Spleen (tissue), 11 donors: ENCODE data around the gene GLIS1. TPM values are rescaled to one million over a fixed set of nuclear protein-coding genes. Genes with fewer than 3 reads are reported as not detected.

Source experiments
- DNase-seq: peaks from one replicate; pipeline ENCODE4 v3.0.0-alpha.2; 2020
- H3K27ac ChIP-seq, 8 donors: fragments of 200-600 bp; sonication (generic) in 7 of 8; 1 replicate in 4 of 8; 2 replicates in 4 of 8; pipeline versions ENCODE4 v1.5.0 to v1.8.0; 2016 to 2021; ENCODE audit warnings: inconsistent platforms in 4 of 8, mild to moderate bottlenecking in 4 of 8, moderate library complexity in 1 of 8
- H3K27me3 ChIP-seq, 7 donors: fragments of 200-600 bp; sonication (generic) in 6 of 7; replicated peaks in 1 of 7; 1 replicate in 4 of 7; 2 replicates in 3 of 7; pipeline versions ENCODE4 v1.5.0 to v1.8.0; 2016 to 2021; ENCODE audit warnings: inconsistent platforms in 3 of 7, mild to moderate bottlenecking in 1 of 7
- H3K36me3 ChIP-seq, 6 donors: fragments of 200-600 bp; sonication (generic) in 5 of 6; 1 replicate in 4 of 6; 2 replicates in 2 of 6; pipeline versions ENCODE4 v1.5.0 to v1.8.0; 2016 to 2021; ENCODE audit warnings: inconsistent platforms in 2 of 6
- H3K4me1 ChIP-seq, 6 donors: fragments of 200-600 bp; sonication (generic) in 5 of 6; 1 replicate in 3 of 6; 2 replicates in 3 of 6; pipeline versions ENCODE4 v1.5.0 to v1.8.0; 2016 to 2021; ENCODE audit warnings: inconsistent platforms in 3 of 6
- H3K4me3 ChIP-seq, 8 donors: fragments of 200-600 bp; sonication (generic) in 7 of 8; 1 replicate in 4 of 8; 2 replicates in 4 of 8; pipeline versions ENCODE4 v1.5.0 to v1.8.0; 2016 to 2021; ENCODE audit warnings: inconsistent platforms in 4 of 8, mild to moderate bottlenecking in 4 of 8, moderate library complexity in 2 of 8
- H3K9me3 ChIP-seq, 8 donors: fragments of 200-600 bp; sonication (generic) in 7 of 8; 1 replicate in 4 of 8; 2 replicates in 4 of 8; pipeline versions ENCODE4 v1.5.0 to v1.8.0; 2016 to 2021; ENCODE audit warnings: inconsistent platforms in 4 of 8
- CTCF ChIP-seq, 11 experiments: fragments of 200-600 bp in 7 of 11; fragments of 450-650 bp in 4 of 11; sonication (generic) in 4 of 11; IDR thresholded peaks in 8 of 11; conservative IDR thresholded peaks in 3 of 11; 1 replicate in 7 of 11; 2 replicates in 4 of 11; pipeline versions ENCODE4 v1.4.0 to v1.8.0; 2016 to 2021; ENCODE audit warnings: antibody characterized with exemption in 11 of 11, inconsistent platforms in 4 of 11, mild to moderate bottlenecking in 1 of 11
- POLR2A ChIP-seq, 3 donors: fragments of 450-650 bp; IDR thresholded peaks; one replicate each; pipeline ENCODE4 v1.5.1; 2017; ENCODE audit warnings: antibody characterized with exemption in 3 of 3, mild to moderate bottlenecking in 1 of 3
- POLR2AphosphoS5 ChIP-seq, 3 donors: sonication (generic); formaldehyde crosslinking; IDR thresholded peaks; one replicate each; pipeline ENCODE4 v1.5.1; 2017; ENCODE audit warnings: antibody characterized with exemption in 3 of 3
- WGBS, 5 donors: extraction: QIAGEN DNeasy Blood & Tissue Kit in 3 of 5; methylation state at CpG; one replicate each; pipeline versions ENCODE4 v1.1.5 to v1.1.7; 2013 to 2018; 5-methylcytosine and 5-hydroxymethylcytosine counted together
- intact Hi-C: fragments of 100-400 bp; cut with DNase I; formaldehyde crosslinking; loops from one replicate; pipeline ENCODE4 v1.15.0; 2023; ENCODE audit warnings: low total_unique reads
- polyA plus RNA-seq, 3 donors: library from polyadenylated mRNA; stranded (reverse); fragments of 200-250 nt; gene quantifications; one replicate each; pipeline ENCODE4 v1.2.1, GENCODE V29; 2013
- total RNA-seq, 7 donors: library from RNA; depleted of rRNA in 3 of 7; stranded (reverse); fragments of >200 nt in 3 of 7; fragmentation: NEBNext Ultra II Directional in 4 of 7; extraction: Animal tissue kit (Norgen Biotek cat#: 25700) in 4 of 7; gene quantifications; one replicate each; pipeline versions ENCODE4 v1.1.0 to v1.2.1, GENCODE V29; 2016 to 2021
- donor health status: healthy with polysubstance abuse.
- donor health status: DM: no; HTN: no; CAD: no; lungs with moderate emphysema.
- donor health status: DM: no; HTN: no; CAD: no.
- donor health status: Bipolar disorder and iron deficiency.
- donor health status: healthy.
- donor health status: DM: no; HTN: no; CAD: no.
- donor health status: DM: yes; HTN: yes; CAD: no.

Gene GLIS1
- total and polyA plus RNA-seq, 10 donors, result 0.04 to 0.39 (median 0.26) TPM; not detected in 5

- no peaks in the 10 kb centered on the region for H3K36me3 ChIP-seq
- no peaks in the 10 kb centered on the region for H3K4me1 ChIP-seq
- TF ChIP-seq POLR2A (IDR thresholded peaks at IDR 0.05), result no peak
- TF ChIP-seq POLR2AphosphoS5 (IDR thresholded peaks at IDR 0.05), result no peak
- TF ChIP-seq CTCF (IDR thresholded peaks at IDR 0.05 in 8 of 11, conservative IDR thresholded peaks at IDR 0.05 in 3 of 11), result no peak
- 75 to 96% (median 86%) methylated on average over 7 to 8 of the region's 8 CpGs for WGBS, 5 donors
- no peak overlapping the region for H3K4me3 ChIP-seq
- H3K27me3 ChIP-seq, result peaks cover 0 to 5% (median 0%) of the 10 kb centered on the region in 7 donors
- H3K9me3 ChIP-seq, result peaks cover 0 to 20% (median 20%) of the 10 kb centered on the region in 8 donors
- DNase-seq, result peak; percentile 38
- no peak overlapping the region for H3K27ac ChIP-seq
- intact Hi-C loops, result no loop called here
These were observed 132.8 kb downstream of the GLIS1 start for GRCh38 chr1:53606197-53606596.

- intact Hi-C loops, result no loop called here
- 88 to 95% (median 91%) methylated on average over 8 of the region's 8 CpGs for WGBS, 5 donors
- Histone ChIP-seq H3K4me3 (no peak overlapping the region), H3K36me3 (no peaks in the 10 kb centered on the region), H3K4me1 (no peaks in the 10 kb centered on the region), H3K27me3 (peaks cover 0 to 5% (median 0%) of the 10 kb centered on the region in 7 donors), H3K9me3 (peaks cover 0 to 10% (median 10%) of the 10 kb centered on the region in 8 donors), H3K27ac (no peak overlapping the region)
- DNase-seq, result peak; percentile 41
- no peak for TF ChIP-seq CTCF (IDR thresholded peaks at IDR 0.05 in 8 of 11, conservative IDR thresholded peaks at IDR 0.05 in 3 of 11)
- TF ChIP-seq POLR2A (IDR thresholded peaks at IDR 0.05), result no peak
- TF ChIP-seq POLR2AphosphoS5 (IDR thresholded peaks at IDR 0.05), result no peak
These were observed 133.8 kb downstream of the GLIS1 start for GRCh38 chr1:53605181-53605580.

GRCh38 chr1:53604291-53604919 is 134.6 kb downstream of the GLIS1 start:
- 71 to 80% (median 71%) methylated on average over 5 of the region's 5 CpGs for WGBS, 5 donors
- intact Hi-C loops, result no loop called here
- no peak for TF ChIP-seq POLR2A (IDR thresholded peaks at IDR 0.05)
- TF ChIP-seq CTCF (IDR thresholded peaks at IDR 0.05 in 8 of 11, conservative IDR thresholded peaks at IDR 0.05 in 3 of 11), result no peak
- TF ChIP-seq POLR2AphosphoS5 (IDR thresholded peaks at IDR 0.05), result no peak
- Histone ChIP-seq H3K4me1 (no peaks in the 10 kb centered on the region), H3K27ac (peak overlapping the region in 2 of 8 donors; percentile 8 to 21), H3K36me3 (no peaks in the 10 kb centered on the region), H3K4me3 (no peak overlapping the region), H3K27me3 (peaks cover 0 to 5% (median 0%) of the 10 kb centered on the region in 7 donors), H3K9me3 (peaks cover 0 to 2% (median 2%) of the 10 kb centered on the region in 8 donors)
- peak; percentile 30 for DNase-seq

- Histone ChIP-seq H3K4me3 (no peak overlapping the region), H3K27ac (peak overlapping the region in 1 of 8 donors; percentile 50), H3K36me3 (no peaks in the 10 kb centered on the region), H3K4me1 (no peaks in the 10 kb centered on the region), H3K27me3 (peaks cover 0 to 5% (median 0%) of the 10 kb centered on the region in 7 donors), H3K9me3 (no peaks in the 10 kb centered on the region)
- TF ChIP-seq POLR2A (IDR thresholded peaks at IDR 0.05), result no peak
- no peak for TF ChIP-seq CTCF (IDR thresholded peaks at IDR 0.05 in 8 of 11, conservative IDR thresholded peaks at IDR 0.05 in 3 of 11)
- TF ChIP-seq POLR2AphosphoS5 (IDR thresholded peaks at IDR 0.05), result no peak
- intact Hi-C loops, result no loop called here
- DNase-seq, result peak; percentile 51
- WGBS, 5 donors, result 86 to 95% (median 90%) methylated on average over 6 of the region's 6 CpGs
These were observed 135.5 kb downstream of the GLIS1 start for GRCh38 chr1:53603431-53603830.
